HepG2 (cell line): ENCODE data around the gene UBASH3A. TPM values are rescaled to one million over a fixed set of nuclear protein-coding genes. Genes with fewer than 3 reads are reported as not detected.

Experiments
- ATAC-seq: fragments of 200-7000 bp; cut with Tn5 transposase; 3 replicates; pipeline ENCODE4 v1.9.1; 2020; ENCODE audit warnings: mild to moderate bottlenecking, moderate library complexity
- BruUV-seq: library from RNA; stranded (reverse); fragments of 400-500 nt; replicated peaks from 2 replicates; lab custom pipeline; 2021; lab: Mats Ljungman, UMichigan
- CTCF ChIA-PET: fragments of 300-600 bp; formaldehyde crosslinking; extraction: SDS; loops from one replicate; lab custom pipeline; 2021; ENCODE audit warnings: low total read pairs, inconsistent platforms, low intra/inter-chr PET ratio; lab: Yijun Ruan, JAX
- POLR2A ChIA-PET: fragments of 350-600 bp; sonication (Branson Sonifier 250); formaldehyde crosslinking; loops from one replicate; lab custom pipeline; 2020; ENCODE audit warnings: antibody characterized with exemption, inconsistent platforms; lab: Yijun Ruan, JAX
- DNase-seq: peaks from one replicate; pipeline ENCODE4 v3.0.0-alpha.2; 2015; ENCODE audit warnings: low spot score
- FAIRE-seq: peaks from 3 replicates; lab custom pipeline; 2011; peaks lifted over from hg19 to GRCh38; lab: Jason Lieb, UNC
- H2AFZ ChIP-seq: one replicate; pipeline ENCODE4 v1.6.1; 2011; ENCODE audit warnings: low read length, inconsistent platforms
- H3K27ac ChIP-seq: fragments of 300-600 bp; 3 replicates; pipeline ENCODE4 v1.8.0; 2011; ENCODE audit warnings: mixed run types, mild to moderate bottlenecking, mixed read lengths, low read length, inconsistent platforms; ENCODE audit not compliant: insufficient read depth; ENCODE audit errors: extremely low read length
- H3K27me3 ChIP-seq, 2 experiments: fragments of 200-600 bp in 1 of 2; 2 replicates in 1 of 2; 3 replicates in 1 of 2; pipeline versions ENCODE4 v1.6.0 to v1.8.0; 2011; ENCODE audit warnings: low read length in 2 of 2, mild to moderate bottlenecking in 2 of 2, moderate library complexity in 2 of 2, inconsistent platforms in 1 of 2; ENCODE audit not compliant: insufficient read depth in 2 of 2, control insufficient read depth in 1 of 2
- H3K36me3 ChIP-seq, 2 experiments: fragments of 200-600 bp in 1 of 2; replicated peaks in 1 of 2; 2 replicates in 1 of 2; 3 replicates in 1 of 2; pipeline versions ENCODE4 v1.5.1 to v1.8.0; 2011; ENCODE audit warnings: low read length in 2 of 2, inconsistent platforms in 1 of 2; ENCODE audit not compliant: insufficient read depth in 2 of 2, control insufficient read depth in 1 of 2
- H3K4me1 ChIP-seq: 2 replicates; pipeline ENCODE4 v1.5.1; 2012; ENCODE audit warnings: low read length, inconsistent platforms; ENCODE audit not compliant: insufficient read depth
- H3K4me2 ChIP-seq: 2 replicates; pipeline ENCODE4 v1.6.0; 2011; ENCODE audit warnings: low read depth, low read length, inconsistent platforms
- H3K4me3 ChIP-seq, 3 experiments: fragments of 200-600 bp in 1 of 3; sonication (generic), shearing (Covaris generic) in 1 of 3; replicated peaks in 1 of 3; 2 replicates each; pipeline ENCODE4 v1.5.1; 2011 to 2016; ENCODE audit warnings: low read length in 3 of 3, inconsistent platforms in 2 of 3, low read depth in 2 of 3, mild to moderate bottlenecking in 2 of 3, control low read depth in 1 of 3, mixed read lengths in 1 of 3; ENCODE audit not compliant: insufficient read depth in 1 of 3
- H3K79me2 ChIP-seq: one replicate; pipeline ENCODE4 v1.6.1; 2011; ENCODE audit warnings: low read length, inconsistent platforms; ENCODE audit not compliant: insufficient read depth
- H3K9ac ChIP-seq: 2 replicates; pipeline ENCODE4 v1.6.0; 2011; ENCODE audit warnings: mild to moderate bottlenecking, low read depth, low read length, inconsistent platforms; ENCODE audit not compliant: insufficient read depth
- H3K9me3 ChIP-seq: 2 replicates; pipeline ENCODE4 v1.5.1; 2012; ENCODE audit warnings: mild to moderate bottlenecking, low read length
- H4K20me1 ChIP-seq: 2 replicates; pipeline ENCODE4 v1.6.0; 2011; ENCODE audit warnings: inconsistent platforms, mild to moderate bottlenecking, low read length, moderate library complexity; ENCODE audit not compliant: insufficient read depth
- FOXK1 ChIP-seq: sonication (generic); formaldehyde crosslinking; IDR thresholded peaks from 2 replicates; pipeline ENCODE4 v1.4.0; 2020; ENCODE audit warnings: low read depth, missing genetic modification reagents, borderline replicate concordance
- KDM2A ChIP-seq: sonication (generic); formaldehyde crosslinking; IDR thresholded peaks from 2 replicates; pipeline ENCODE4 v1.4.0; 2020; ENCODE audit warnings: low read depth, missing genetic modification reagents, borderline replicate concordance
- RXRB ChIP-seq: IDR thresholded peaks from 2 replicates; pipeline ENCODE4 v1.6.1; 2016; ENCODE audit warnings: borderline replicate concordance, missing genetic modification reagents, missing compliant biosample characterization
- SIN3A ChIP-seq: IDR thresholded peaks from 2 replicates; pipeline ENCODE4 v1.6.1; 2011; ENCODE audit warnings: low read depth, mild to moderate bottlenecking, control low read depth, low read length, borderline replicate concordance
- TEF ChIP-seq: sonication (generic); formaldehyde crosslinking; IDR thresholded peaks from 2 replicates; pipeline ENCODE4 v1.5.0; 2020; ENCODE audit warnings: missing genetic modification reagents
- ZNF383 ChIP-seq: sonication (generic); formaldehyde crosslinking; IDR thresholded peaks from 2 replicates; pipeline ENCODE4 v1.4.0; 2020; ENCODE audit warnings: missing genetic modification reagents, mild to moderate bottlenecking, borderline replicate concordance
- ZNF558 ChIP-seq: sonication (generic); formaldehyde crosslinking; IDR thresholded peaks from 2 replicates; pipeline ENCODE4 v1.9.0; 2022; ENCODE audit warnings: mild to moderate bottlenecking, missing genetic modification reagents, borderline replicate concordance
- ZNF607 ChIP-seq: sonication (generic); formaldehyde crosslinking; IDR thresholded peaks from 2 replicates; pipeline ENCODE4 v1.5.1; 2020; ENCODE audit warnings: missing genetic modification reagents, mild to moderate bottlenecking, borderline replicate concordance
- ZNF678 ChIP-seq: sonication (generic); formaldehyde crosslinking; IDR thresholded peaks from 2 replicates; pipeline ENCODE4 v1.4.0; 2020; ENCODE audit warnings: mild to moderate bottlenecking, missing genetic modification reagents
- ZNF800 ChIP-seq: sonication (generic); formaldehyde crosslinking; IDR thresholded peaks from 2 replicates; pipeline ENCODE4 v1.4.0; 2020; ENCODE audit warnings: missing genetic modification reagents
- WGBS: methylation state at CpG from one replicate; pipeline ENCODE4 v1.1.6; 2017; ENCODE audit warnings: low lambda C conversion rate; 5-methylcytosine and 5-hydroxymethylcytosine counted together
- in situ Hi-C: cut with HindIII; loops from 2 replicates; pipeline ENCODE4 v1.10.0; 2017; ENCODE audit warnings: low pct_unique_long_range_greater_than_20kb; ENCODE audit not compliant: extremely low pct_ligation_motif_present
- intact Hi-C: fragments of 100-400 bp; cut with micrococcal nuclease; formaldehyde crosslinking; loops from one replicate; pipeline ENCODE4 v1.10.0; 2022; ENCODE audit not compliant: unreplicated experiment
- polyA plus RNA-seq, 8 experiments: library from polyadenylated mRNA; depleted of rRNA in 3 of 8; stranded (reverse) in 7 of 8; unstranded in 1 of 8; fragments of >200 nt; fragmentation: Illumina TruSeq in 4 of 8; extraction: Trizol in 4 of 8; gene quantifications; 2 replicates each; pipeline versions ENCODE4 v1.2.1 to v1.2.3, GENCODE V29; 2011 to 2016; ENCODE audit warnings: low read depth in 4 of 8, missing spikeins in 1 of 8, mixed read lengths in 1 of 8; ENCODE audit not compliant: insufficient read depth in 1 of 8
- total RNA-seq, 5 experiments: library from RNA; depleted of rRNA; stranded (reverse); fragments of >200 nt; fragmentation: Illumina TruSeq; extraction: Trizol; gene quantifications; 2 replicates each; pipeline ENCODE4 v1.2.3, GENCODE V29; 2016; ENCODE audit warnings: low read depth in 1 of 5

The UBASH3A gene
- total and polyA plus RNA-seq, 2 of the 13 experiments (the other 11 are each of a cell fraction or from before 2014, with no cell fraction given): not detected

GRCh38 chr21:42426424-42426823 is 22.7 kb downstream of the UBASH3A start:
- in situ Hi-C loops: no loop called here
- no peak overlapping the region for H2AFZ ChIP-seq
- CTCF ChIA-PET: no interaction called here

GRCh38 chr21:42426876-42427480 is 23.3 kb downstream of the UBASH3A start:
- POLR2A ChIA-PET: no interaction called here
- Histone ChIP-seq H3K4me3 (no peak overlapping the region), H3K36me3 (no peaks in the 10 kb centered on the region), H3K27ac (no peak overlapping the region), H3K9ac (no peak overlapping the region), H3K9me3 (no peaks in the 10 kb centered on the region), H3K27me3 (peaks cover 1 to 16% of the 10 kb centered on the region in 2 experiments; a peak in 1 of 5 replicates), H3K4me2 (no peak overlapping the region), H3K4me1 (peaks cover 28% of the 10 kb centered on the region), H3K79me2 (no peaks in the 10 kb centered on the region), H4K20me1 (no peaks in the 10 kb centered on the region), H2AFZ (no peak overlapping the region)
- FAIRE-seq (no peak), DNase-seq (no peak), ATAC-seq (no peak)
- TF ChIP-seq ZNF678 (CRISPR knock-in tag) (no peak), FOXK1 (CRISPR knock-in tag) (no peak), RXRB (CRISPR knock-in tag) (no peak), ZNF800 (CRISPR knock-in tag) (no peak), ZNF558 (CRISPR knock-in tag) (no peak), KDM2A (no peak)
- CTCF ChIA-PET: no interaction called here
- intact Hi-C loops (no loop called here), in situ Hi-C loops (no loop called here)
- 46% methylated on average over 7 of the region's 10 CpGs for WGBS
- no TSS peak for BruUV-seq

More at GRCh38 chr21:42426424-42426823, 22.7 kb downstream of the UBASH3A start:
- DNase-seq (no peak), ATAC-seq (no peak), FAIRE-seq (no peak)
- Histone ChIP-seq H3K4me2 (no peak overlapping the region), H3K27me3 (peaks cover 1 to 16% of the 10 kb centered on the region in 2 experiments; a peak in 1 of 5 replicates), H4K20me1 (no peaks in the 10 kb centered on the region), H3K27ac (no peak overlapping the region), H3K4me3 (no peak overlapping the region), H3K9ac (no peak overlapping the region), H3K4me1 (peaks cover 28% of the 10 kb centered on the region), H3K36me3 (no peaks in the 10 kb centered on the region), H3K79me2 (no peaks in the 10 kb centered on the region), H3K9me3 (no peaks in the 10 kb centered on the region)
- TF ChIP-seq SIN3A: no peak
- no peak for TF ChIP-seq TEF
- TF ChIP-seq ZNF383 (CRISPR knock-in tag): no peak
- TF ChIP-seq ZNF607 (CRISPR knock-in tag): no peak
- 69% methylated on average over 7 of the region's 7 CpGs for WGBS
- BruUV-seq: no TSS peak
- POLR2A ChIA-PET: no interaction called here
- intact Hi-C loops: no loop called here
